GM12865 (cell line): Measurements from ENCODE around the gene ALMS1.

Experiments used
- DNase-seq: peaks from one replicate; pipeline ENCODE4 v3.0.0; 2010; ENCODE audit warnings: low read depth
- H3K4me3 ChIP-seq: 2 replicates; pipeline ENCODE4 v1.5.1; 2011; ENCODE audit warnings: mild to moderate bottlenecking, low read depth, low read length, control low read depth
- TF ChIP-seq, protein P1 (sequence below): IDR thresholded peaks from 2 replicates; pipeline ENCODE4 v1.5.1; 2011; ENCODE audit warnings: low read length, control low read depth, low read depth, inconsistent platforms; ENCODE audit not compliant: insufficient read depth; ENCODE audit errors: missing control alignments

Gene ALMS1

DNA sequence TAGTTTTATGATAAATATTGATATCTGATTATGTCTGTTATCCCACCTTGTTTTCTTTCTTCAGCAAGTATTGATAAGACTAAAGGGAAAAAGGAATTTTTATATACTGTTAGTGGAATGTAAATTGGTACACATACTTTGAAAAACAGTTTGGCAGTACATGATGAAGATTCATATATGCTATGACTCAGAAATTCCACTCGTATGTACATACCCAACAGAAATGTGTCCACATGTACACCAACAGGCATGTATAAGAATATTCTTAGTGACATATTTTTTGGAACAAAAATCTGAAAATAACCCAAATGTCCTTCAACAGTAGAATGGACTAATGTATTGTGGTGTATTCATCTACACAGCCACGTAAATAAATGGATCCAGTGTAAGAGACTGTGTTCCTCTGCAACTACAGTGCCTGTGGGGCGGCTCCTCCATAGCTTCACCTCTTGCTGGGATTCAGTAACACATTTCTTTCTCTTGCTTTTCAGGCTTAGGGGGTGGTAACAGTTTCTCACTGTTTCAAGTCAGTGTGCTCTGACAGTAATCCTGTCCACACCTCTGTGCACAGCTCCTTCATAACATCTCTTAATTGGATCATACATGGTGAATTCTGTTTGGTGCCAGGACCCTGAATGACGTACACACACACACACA lies 35.5 kb upstream of the ALMS1 start:
- no peak for DNase-seq
- TF ChIP-seq, protein P1, sequence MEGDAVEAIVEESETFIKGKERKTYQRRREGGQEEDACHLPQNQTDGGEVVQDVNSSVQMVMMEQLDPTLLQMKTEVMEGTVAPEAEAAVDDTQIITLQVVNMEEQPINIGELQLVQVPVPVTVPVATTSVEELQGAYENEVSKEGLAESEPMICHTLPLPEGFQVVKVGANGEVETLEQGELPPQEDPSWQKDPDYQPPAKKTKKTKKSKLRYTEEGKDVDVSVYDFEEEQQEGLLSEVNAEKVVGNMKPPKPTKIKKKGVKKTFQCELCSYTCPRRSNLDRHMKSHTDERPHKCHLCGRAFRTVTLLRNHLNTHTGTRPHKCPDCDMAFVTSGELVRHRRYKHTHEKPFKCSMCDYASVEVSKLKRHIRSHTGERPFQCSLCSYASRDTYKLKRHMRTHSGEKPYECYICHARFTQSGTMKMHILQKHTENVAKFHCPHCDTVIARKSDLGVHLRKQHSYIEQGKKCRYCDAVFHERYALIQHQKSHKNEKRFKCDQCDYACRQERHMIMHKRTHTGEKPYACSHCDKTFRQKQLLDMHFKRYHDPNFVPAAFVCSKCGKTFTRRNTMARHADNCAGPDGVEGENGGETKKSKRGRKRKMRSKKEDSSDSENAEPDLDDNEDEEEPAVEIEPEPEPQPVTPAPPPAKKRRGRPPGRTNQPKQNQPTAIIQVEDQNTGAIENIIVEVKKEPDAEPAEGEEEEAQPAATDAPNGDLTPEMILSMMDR, result no peak
- no peak overlapping the region for H3K4me3 ChIP-seq

DNA sequence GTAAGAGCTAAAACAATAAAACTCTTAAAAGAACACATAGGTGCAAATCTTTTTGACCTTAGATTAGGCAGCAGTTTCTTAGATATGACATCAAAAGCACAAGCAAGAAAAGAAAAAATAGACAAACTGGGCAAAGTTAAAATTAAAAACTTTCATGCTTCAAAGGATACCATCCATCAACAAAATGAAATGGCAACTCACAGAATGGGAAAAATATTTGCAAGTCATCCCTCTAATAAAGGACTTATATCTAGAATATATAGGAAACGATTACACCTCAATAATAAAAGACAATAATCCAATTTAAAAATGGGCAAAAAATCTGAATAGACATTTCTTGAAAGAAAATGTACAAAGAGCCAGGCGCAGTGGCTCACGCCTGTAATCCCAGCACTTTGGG lies 29.5 kb upstream of the ALMS1 start:
- TF ChIP-seq, protein P1, result no peak
- DNase-seq, result no peak
- no peak overlapping the region for H3K4me3 ChIP-seq

DNA sequence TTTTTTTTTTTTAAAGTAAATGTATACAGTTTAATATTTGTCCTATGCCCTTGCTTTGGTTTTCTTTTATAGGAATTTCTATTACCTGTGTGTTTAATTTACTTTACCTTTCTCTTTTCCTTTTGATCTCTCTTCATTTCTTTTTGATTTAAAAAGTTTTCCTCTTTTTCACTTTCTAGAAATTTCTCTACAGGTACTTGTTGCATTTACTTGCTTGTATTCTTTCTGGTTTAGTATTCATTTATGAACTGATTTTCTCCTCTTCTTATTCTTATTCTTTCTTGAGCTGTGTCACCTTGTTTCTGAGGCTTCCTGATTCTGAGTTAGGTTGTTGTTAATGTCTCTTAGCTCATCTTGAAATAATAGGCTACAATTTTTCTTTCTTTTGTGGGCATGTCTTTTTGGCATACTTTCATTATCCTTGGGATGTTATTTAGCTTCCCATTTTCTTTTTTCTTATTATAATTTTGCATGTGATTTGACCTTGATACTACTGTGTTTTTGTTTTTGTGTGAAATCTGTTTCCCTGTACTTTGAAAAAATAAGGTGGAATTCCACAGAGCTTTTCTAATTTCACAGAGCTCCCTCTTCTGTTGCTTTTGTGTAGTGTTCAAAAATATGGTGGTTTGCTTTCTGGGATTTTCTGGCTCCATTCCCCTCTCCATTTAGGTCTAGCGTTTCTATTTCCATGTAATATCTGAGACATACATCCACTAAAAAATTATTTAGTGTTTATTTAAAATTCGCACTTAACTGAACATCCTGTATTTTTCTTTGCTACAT lies 25.5 kb upstream of the ALMS1 start:
- H3K4me3 ChIP-seq, result no peak overlapping the region
- DNase-seq, result no peak
- TF ChIP-seq, protein P1, result peak; percentile 7

DNA sequence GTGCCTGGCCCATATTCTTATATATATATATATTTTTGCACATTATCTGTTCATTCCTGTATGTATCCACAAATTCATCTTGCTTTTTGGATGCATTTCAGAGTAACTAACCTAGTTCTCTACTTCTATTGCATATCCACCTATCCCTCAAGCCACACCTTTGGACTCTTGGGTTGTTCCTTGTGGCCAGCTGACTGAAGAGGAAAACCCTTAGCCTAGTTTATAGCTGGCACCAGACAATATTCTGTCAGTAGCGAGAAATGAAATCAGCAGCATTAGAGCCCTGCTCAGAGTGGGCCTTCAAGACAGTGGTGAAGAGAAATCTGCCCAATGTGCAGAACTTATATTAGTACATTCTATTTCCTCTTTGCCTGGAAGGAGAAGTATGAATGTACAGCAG lies 19.6 kb upstream of the ALMS1 start:
- DNase-seq, result no peak
- TF ChIP-seq, protein P1, result no peak
- H3K4me3 ChIP-seq, result no peak overlapping the region

DNA sequence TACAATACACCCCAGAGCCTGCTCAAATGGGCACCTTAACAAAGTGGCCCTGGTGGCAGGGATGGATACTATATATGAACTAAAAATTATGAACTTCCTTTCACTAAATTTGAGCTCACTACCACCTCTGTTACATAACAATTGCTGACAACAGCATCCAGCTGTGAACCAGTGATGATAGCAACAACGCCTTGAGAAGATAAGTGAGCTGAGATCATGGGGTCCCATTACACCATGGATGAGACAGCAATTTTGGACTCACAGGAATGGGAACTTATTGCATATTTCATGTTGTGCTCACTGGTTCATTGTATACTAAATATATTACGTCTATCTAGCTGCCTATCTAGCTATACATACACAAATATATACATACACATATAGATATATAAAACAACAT lies 16.9 kb upstream of the ALMS1 start:
- DNase-seq, result no peak
- TF ChIP-seq, protein P1, result no peak
- no peak overlapping the region for H3K4me3 ChIP-seq

DNA sequence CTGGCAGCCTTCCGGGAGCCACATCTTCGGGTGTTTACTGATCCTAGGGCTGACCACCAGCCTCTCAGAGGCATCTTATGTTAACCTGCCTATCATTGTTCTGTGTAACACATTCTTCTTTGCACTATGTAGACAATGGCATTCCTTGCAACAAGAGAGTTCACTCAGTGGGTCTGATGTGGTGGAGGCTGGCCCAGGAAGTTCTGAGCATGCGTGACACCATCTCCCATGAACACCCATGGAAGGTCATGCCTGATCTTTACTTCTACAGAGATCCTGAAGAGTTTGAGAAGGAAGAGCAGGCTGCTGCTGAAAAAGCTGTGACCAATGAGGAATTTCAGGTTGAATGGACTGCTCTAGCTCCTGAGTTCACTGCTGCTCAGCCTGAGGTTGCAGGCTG lies 15.3 kb upstream of the ALMS1 start:
- H3K4me3 ChIP-seq, result no peak overlapping the region
- TF ChIP-seq, protein P1, result no peak
- no peak for DNase-seq
